Pons (tissue), 1 donor: Measurements from ENCODE around the gene RPL37.
A peak's percentile ranks its signal among the peaks of the same experiment; 100 is the strongest.
"Not testable (repeated sequence)": the region's sequence is repeated elsewhere in the genome, so short reads cannot be mapped to it uniquely, and the experiment has no call there.

Source experiments
- DNase-seq: peaks from one replicate; pipeline ENCODE4 v3.0.0-alpha.2; 2016; ENCODE audit warnings: low spot score

RPL37 gene

GRCh38 chr5:40834849-40835787 is at the start of gene RPL37:
RPL37 (minus strand) TSS chr5:40835222; CDS start chr5:40835185, 37 bp downstream.
- DNase-seq = peak; percentile 98

GRCh38 chr5:40883051-40883450 is 48.0 kb upstream of the RPL37 start:
- DNase-seq = not testable (repeated sequence)

- DNase-seq = no peak
Observed at GRCh38 chr5:40882291-40882690, 47.3 kb upstream of the RPL37 start.

GRCh38 chr5:40879163-40879942 is 44.3 kb upstream of the RPL37 start:
- peak; percentile 53 for DNase-seq

- no peak for DNase-seq
Observed at GRCh38 chr5:40877371-40877988, 42.5 kb upstream of the RPL37 start.

GRCh38 chr5:40875958-40876357 is 40.9 kb upstream of the RPL37 start:
- DNase-seq = no peak

- no peak for DNase-seq
Observed at GRCh38 chr5:40873286-40873880, 38.4 kb upstream of the RPL37 start.

GRCh38 chr5:40872253-40872652 is 37.2 kb upstream of the RPL37 start:
- not testable (repeated sequence) for DNase-seq

GRCh38 chr5:40871177-40871576 is 36.2 kb upstream of the RPL37 start:
- DNase-seq = peak; percentile 5

- DNase-seq = no peak
Observed at GRCh38 chr5:40869384-40869783, 34.4 kb upstream of the RPL37 start.

- no peak for DNase-seq
Observed at GRCh38 chr5:40866844-40867243, 31.8 kb upstream of the RPL37 start.

GRCh38 chr5:40865004-40865403 is 30.0 kb upstream of the RPL37 start:
- not testable (repeated sequence) for DNase-seq

- DNase-seq = no peak
Observed at GRCh38 chr5:40860711-40861110, 25.7 kb upstream of the RPL37 start.

GRCh38 chr5:40853632-40854192 is 18.7 kb upstream of the RPL37 start:
- no peak for DNase-seq

- no peak for DNase-seq
Observed at GRCh38 chr5:40847525-40847924, 12.5 kb upstream of the RPL37 start.

GRCh38 chr5:40846371-40846770 is 11.3 kb upstream of the RPL37 start:
- DNase-seq = no peak

GRCh38 chr5:40844565-40844964 is 9.5 kb upstream of the RPL37 start:
- no peak for DNase-seq

- no peak for DNase-seq
Observed at GRCh38 chr5:40842351-40842750, 7.3 kb upstream of the RPL37 start.

- peak; percentile 49 for DNase-seq
Observed at GRCh38 chr5:40841068-40841805, 6.2 kb upstream of the RPL37 start, which contains the start of gene CARD6. CARD6 (plus strand) TSS chr5:40841367; CDS start chr5:40841383, 16 bp downstream.

- DNase-seq = no peak
Observed at GRCh38 chr5:40838086-40838485, 3.1 kb upstream of the RPL37 start.

- DNase-seq = peak; percentile 17
Observed at GRCh38 chr5:40834391-40834848, 602 bp downstream of the RPL37 start.
